ENCODE data around the gene FOXL3.
A peak's percentile ranks its signal among the peaks of the same experiment; 100 is the strongest.
"Not testable (repeated sequence)": the region's sequence is repeated elsewhere in the genome, so short reads cannot be mapped to it uniquely, and the experiment has no call there.

FOXL3 gene

DNA sequence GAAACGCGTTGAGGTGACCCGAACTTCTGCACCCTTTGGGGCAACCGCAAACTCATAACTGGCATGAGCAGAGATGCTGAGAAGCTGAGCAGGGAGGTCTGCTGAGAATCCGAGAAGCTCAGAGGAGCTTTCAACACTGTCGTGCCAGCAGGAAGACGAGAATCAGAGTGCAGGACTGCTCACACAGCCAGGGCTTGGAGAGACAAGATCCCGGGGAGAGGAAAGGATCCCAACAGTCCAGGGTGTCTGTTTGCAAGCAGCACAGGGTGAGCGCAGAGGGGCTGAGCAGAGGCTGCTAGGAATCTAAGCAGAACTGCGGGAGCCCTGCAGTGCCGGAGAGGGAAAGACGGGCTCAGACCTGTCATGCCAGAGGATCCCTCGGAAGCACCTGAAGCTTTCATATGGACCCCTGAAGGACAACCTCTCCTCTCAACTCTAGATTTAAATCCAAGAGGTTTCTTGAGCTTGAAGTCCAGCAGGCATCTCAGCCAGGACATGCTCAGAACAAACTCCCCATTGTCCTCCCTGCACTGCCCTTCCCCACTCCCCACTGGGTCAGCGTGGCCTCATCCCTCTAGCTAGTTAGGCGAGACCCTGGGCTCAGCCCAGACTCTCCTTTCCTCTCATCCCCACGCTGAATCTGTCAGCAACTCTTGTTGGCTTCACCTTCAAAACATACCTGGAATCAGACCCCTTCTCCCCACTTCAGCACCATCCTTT is 40.7 kb downstream of the FOXL3 start:
- H3K36me3 ChIP-seq (ENCODE audit: insufficient read depth, low read length): no peaks in the 10 kb centered on the region
- H3K9me3 ChIP-seq (ENCODE audit: low read depth, low read length): no peaks in the 10 kb centered on the region
- no peak overlapping the region for H3K4me3 ChIP-seq
- no peak overlapping the region for H3K9ac ChIP-seq (ENCODE audit: insufficient read length)
- DNase-seq (ENCODE audit: low read depth, low spot score): no peak
- TF ChIP-seq FOXP2 (optimal IDR thresholded peaks at IDR 0.05; ENCODE audit: control extremely low read depth, extremely low read length, insufficient read depth) (no peak), EZH2 (IDR thresholded peaks at IDR 0.05) (no peak), POLR2AphosphoS5 (IDR thresholded peaks at IDR 0.05; ENCODE audit: borderline replicate concordance, low read depth, low read length) (no peak)
- H3K27ac ChIP-seq: no peak overlapping the region

DNA sequence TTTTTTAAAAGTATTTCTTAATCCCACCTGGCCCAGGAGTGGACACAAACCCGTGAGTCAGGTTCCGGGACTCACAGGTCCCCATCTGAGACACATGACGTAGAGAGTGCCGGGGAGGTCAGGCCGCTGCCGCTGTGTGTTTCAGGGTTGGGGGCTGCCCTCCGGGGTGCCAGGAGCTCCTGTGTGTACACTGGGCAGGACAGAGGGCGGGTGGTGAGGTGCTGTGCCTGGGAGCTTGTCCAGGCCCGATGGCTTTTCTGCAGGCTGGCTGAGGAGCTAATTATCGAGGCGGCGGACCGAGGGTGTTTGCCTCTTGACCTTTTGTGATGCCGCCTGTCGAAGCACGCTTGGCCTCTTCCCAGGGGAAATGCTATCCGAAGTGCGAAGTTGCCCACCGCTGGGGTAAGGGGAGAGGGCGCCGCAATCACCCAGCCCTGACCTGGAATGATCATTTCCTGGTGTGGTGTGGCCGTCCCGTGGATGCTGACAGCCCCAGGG is 42.1 kb downstream of the FOXL3 start:
- TF ChIP-seq FOXP2 (optimal IDR thresholded peaks at IDR 0.05; ENCODE audit: control extremely low read depth, extremely low read length, insufficient read depth) (no peak), POLR2AphosphoS5 (IDR thresholded peaks at IDR 0.05; ENCODE audit: borderline replicate concordance, low read depth, low read length) (no peak), EZH2 (IDR thresholded peaks at IDR 0.05) (no peak)

DNA sequence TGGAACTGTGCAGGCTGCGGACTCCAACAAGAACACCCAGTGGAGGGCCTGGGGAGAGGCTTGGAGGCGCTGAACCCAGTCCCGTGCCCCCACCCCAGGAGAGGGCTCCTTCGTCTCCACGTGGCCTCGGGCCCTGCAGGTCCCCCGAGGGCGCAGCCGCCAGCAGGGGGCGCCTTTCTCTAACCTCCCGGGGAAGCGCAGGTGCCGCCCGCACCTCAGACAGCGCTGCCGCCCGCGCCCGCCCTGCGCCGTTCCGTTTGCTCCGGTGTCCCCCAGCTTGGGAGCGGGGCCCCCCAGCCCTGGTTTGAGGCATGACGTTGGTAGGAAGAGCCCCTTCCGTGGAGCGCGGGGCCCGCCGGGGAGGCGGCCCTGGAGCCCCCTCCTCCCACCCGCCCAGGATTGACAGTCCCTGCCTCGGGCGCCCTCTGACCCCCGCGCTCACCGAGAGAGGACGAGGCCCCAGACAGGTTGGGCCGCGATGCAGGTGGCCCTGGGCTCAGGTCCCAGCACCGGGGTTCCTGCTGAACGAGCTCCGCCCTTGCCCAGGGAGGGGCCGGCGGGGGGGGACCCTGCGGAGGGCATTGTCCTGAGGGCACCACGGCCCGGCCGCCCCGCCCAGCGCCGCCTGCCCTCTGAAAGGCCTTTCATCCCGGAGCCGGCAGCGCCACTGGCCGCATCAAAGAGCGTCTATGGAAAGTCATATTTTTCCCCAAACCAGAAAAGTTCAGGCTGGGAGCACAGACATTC is 42.8 kb downstream of the FOXL3 start:
- no peak for DNase-seq (ENCODE audit: low read depth, low spot score)
- H3K9me3 ChIP-seq (ENCODE audit: low read depth, low read length): no peaks in the 10 kb centered on the region
- no peaks in the 10 kb centered on the region for H3K36me3 ChIP-seq (ENCODE audit: insufficient read depth, low read length)
- H3K4me3 ChIP-seq: peak overlapping the region; percentile 71
- H3K9ac ChIP-seq (ENCODE audit: insufficient read length): no peak overlapping the region
- no peak overlapping the region for H3K27ac ChIP-seq
- no peak for TF ChIP-seq POLR2AphosphoS5 (IDR thresholded peaks at IDR 0.05; ENCODE audit: borderline replicate concordance, low read depth, low read length)

More for the DNA sequence above, 42.1 kb downstream of the FOXL3 start:
- Histone ChIP-seq H3K4me3 (no peak overlapping the region), H3K9ac (ENCODE audit: insufficient read length) (no peak overlapping the region), H3K27ac (no peak overlapping the region), H3K9me3 (ENCODE audit: low read depth, low read length) (no peaks in the 10 kb centered on the region), H3K36me3 (ENCODE audit: insufficient read depth, low read length) (no peaks in the 10 kb centered on the region)
- DNase-seq (ENCODE audit: low read depth, low spot score): no peak

DNA sequence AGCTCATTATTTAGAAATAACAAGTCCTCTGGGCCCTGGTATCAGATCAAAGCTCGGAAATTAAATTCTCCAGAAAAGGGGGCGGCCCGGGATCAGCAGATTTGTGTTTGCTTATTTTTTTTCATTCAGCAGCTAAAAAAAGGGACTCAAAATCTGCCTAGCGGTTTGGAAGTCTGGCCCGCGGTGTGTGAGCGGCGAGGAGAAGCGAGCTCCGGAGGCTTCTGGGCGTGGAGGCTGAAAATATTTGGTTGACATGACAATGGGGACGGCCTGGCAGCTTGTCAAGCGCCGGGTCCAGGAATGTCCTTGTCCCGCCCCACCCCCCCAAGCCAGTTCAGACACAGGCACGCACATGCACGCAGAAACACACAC is 43.4 kb downstream of the FOXL3 start:
- TF ChIP-seq POLR2AphosphoS5 (IDR thresholded peaks at IDR 0.05; ENCODE audit: borderline replicate concordance, low read depth, low read length) (no peak), EZH2 (IDR thresholded peaks at IDR 0.05) (no peak), FOXP2 (optimal IDR thresholded peaks at IDR 0.05; ENCODE audit: control extremely low read depth, extremely low read length, insufficient read depth) (no peak)
- DNase-seq (ENCODE audit: low read depth, low spot score): no peak
- Histone ChIP-seq H3K9ac (ENCODE audit: insufficient read length) (no peak overlapping the region), H3K36me3 (ENCODE audit: insufficient read depth, low read length) (no peaks in the 10 kb centered on the region), H3K4me3 (peak overlapping the region; percentile 71), H3K9me3 (ENCODE audit: low read depth, low read length) (no peaks in the 10 kb centered on the region), H3K27ac (no peak overlapping the region)

DNA sequence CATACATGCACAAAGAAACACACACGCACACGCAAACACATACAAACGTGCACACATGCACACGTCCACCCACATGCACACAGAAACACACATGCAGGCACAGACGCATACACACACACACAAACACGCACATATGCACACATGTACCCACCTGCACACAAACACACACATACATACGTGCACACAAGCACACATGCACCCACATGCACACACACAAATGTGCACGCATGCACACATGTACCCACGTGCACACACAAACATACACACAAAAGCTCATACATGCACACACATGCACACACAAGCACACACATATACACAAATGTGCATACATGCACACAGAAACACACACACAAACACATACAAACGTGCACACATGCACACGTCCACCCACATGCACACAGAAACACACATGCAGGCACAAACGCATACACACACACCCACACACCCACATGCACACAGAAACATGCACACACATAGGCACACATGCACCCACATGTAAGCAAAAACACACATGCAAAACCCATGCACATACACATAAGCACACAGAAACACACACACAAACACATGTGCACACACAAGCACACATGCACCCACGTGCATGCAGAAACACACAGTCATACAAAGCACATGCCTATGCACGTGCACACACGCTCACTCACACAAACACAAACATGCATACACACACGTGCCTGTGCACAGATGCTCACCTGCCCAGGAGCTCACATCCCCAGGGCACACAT is 44.8 kb downstream of the FOXL3 start:
- Histone ChIP-seq H3K27ac (no peak overlapping the region), H3K36me3 (ENCODE audit: insufficient read depth, low read length) (no peaks in the 10 kb centered on the region), H3K9me3 (ENCODE audit: low read depth, low read length) (no peaks in the 10 kb centered on the region), H3K4me3 (no peak overlapping the region), H3K9ac (ENCODE audit: insufficient read length) (no peak overlapping the region)
- TF ChIP-seq POLR2AphosphoS5 (IDR thresholded peaks at IDR 0.05; ENCODE audit: borderline replicate concordance, low read depth, low read length) (no peak), EZH2 (IDR thresholded peaks at IDR 0.05) (no peak), FOXP2 (optimal IDR thresholded peaks at IDR 0.05; ENCODE audit: control extremely low read depth, extremely low read length, insufficient read depth) (no peak)
- no peak for DNase-seq (ENCODE audit: low read depth, low spot score)

DNA sequence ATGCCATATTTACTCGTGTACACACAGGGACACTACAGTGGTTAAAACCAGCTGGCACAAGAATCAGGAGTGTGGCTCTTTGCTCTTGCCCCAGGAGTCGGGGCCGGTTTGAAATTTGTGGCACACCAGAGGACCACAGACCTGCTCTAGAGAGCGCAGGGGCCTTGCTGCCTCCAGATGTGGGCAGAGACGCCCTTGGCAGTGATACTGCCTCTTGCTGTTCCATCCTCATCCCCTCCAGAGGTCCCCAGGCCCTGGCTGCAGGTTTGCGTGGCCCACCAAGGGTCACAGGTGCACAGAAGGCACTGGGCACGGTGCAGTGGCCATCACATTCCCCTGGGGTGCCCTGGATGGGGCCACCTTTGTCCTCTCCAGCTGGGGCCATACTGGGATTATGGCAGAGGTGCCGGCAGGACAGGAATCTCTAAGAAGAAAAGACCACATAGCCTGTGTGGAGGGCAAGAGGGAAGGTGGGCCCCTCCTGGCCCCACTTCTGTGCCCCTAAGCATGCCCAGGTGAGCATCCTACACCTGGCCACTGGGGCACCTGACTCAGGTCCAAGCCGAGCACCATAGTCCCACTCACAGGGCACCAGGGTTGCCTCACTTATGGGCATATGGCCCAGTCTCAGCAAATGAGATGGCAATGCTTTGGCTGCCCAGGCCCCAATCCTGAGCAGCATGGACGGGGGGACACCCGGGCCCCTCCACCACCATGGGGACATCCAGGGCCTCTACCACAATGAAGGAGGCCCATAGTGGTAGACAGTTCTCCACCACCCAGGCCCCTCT is 45.6 kb downstream of the FOXL3 start:
- H3K36me3 ChIP-seq (ENCODE audit: insufficient read depth, low read length): no peaks in the 10 kb centered on the region
- H3K4me3 ChIP-seq: no peak overlapping the region
- no peak overlapping the region for H3K9ac ChIP-seq (ENCODE audit: insufficient read length)
- no peak for TF ChIP-seq EZH2 (IDR thresholded peaks at IDR 0.05)
- no peak for TF ChIP-seq POLR2AphosphoS5 (IDR thresholded peaks at IDR 0.05; ENCODE audit: borderline replicate concordance, low read depth, low read length)
- no peak for TF ChIP-seq FOXP2 (optimal IDR thresholded peaks at IDR 0.05; ENCODE audit: control extremely low read depth, extremely low read length, insufficient read depth)
- no peak overlapping the region for H3K27ac ChIP-seq
- DNase-seq (ENCODE audit: low read depth, low spot score): no peak
- H3K9me3 ChIP-seq (ENCODE audit: low read depth, low read length): no peaks in the 10 kb centered on the region

DNA sequence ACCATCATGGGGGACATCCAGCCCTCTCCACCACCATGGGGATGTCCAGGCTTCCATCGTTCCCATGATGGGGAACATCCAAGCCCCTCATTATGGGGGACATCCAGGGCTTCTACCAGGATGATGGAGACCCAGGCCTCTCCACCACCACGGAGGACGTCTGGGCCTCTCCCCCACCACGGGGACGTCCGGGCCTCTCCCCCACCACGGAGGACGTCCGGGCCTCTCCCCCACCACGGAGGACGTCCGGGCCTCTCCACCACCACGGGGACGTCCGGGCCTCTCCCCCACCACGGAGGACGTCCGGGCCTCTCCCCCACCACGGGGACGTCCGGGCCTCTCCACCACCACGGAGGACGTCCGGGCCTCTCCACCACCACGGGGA is 46.2 kb downstream of the FOXL3 start:
- H3K9me3 ChIP-seq (ENCODE audit: low read depth, low read length); H3K27ac ChIP-seq; H3K36me3 ChIP-seq (ENCODE audit: insufficient read depth, low read length); DNase-seq (ENCODE audit: low read depth, low spot score); H3K4me3 ChIP-seq; H3K9ac ChIP-seq (ENCODE audit: insufficient read length): not testable (repeated sequence)
